HTR-8/SVneo (cell line): Measurements from ENCODE around the gene ERMAP.

Experiments
- DNase-seq: peaks from one replicate; pipeline ENCODE4 v3.0.0; 2011; ENCODE audit warnings: low spot score, mixed read lengths; ENCODE audit not compliant: insufficient read length
- FAIRE-seq: peaks from 2 replicates; lab custom pipeline; 2011; peaks lifted over from hg19 to GRCh38; lab: Jason Lieb, UNC

The ERMAP gene, protein sequence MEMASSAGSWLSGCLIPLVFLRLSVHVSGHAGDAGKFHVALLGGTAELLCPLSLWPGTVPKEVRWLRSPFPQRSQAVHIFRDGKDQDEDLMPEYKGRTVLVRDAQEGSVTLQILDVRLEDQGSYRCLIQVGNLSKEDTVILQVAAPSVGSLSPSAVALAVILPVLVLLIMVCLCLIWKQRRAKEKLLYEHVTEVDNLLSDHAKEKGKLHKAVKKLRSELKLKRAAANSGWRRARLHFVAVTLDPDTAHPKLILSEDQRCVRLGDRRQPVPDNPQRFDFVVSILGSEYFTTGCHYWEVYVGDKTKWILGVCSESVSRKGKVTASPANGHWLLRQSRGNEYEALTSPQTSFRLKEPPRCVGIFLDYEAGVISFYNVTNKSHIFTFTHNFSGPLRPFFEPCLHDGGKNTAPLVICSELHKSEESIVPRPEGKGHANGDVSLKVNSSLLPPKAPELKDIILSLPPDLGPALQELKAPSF

DNA sequence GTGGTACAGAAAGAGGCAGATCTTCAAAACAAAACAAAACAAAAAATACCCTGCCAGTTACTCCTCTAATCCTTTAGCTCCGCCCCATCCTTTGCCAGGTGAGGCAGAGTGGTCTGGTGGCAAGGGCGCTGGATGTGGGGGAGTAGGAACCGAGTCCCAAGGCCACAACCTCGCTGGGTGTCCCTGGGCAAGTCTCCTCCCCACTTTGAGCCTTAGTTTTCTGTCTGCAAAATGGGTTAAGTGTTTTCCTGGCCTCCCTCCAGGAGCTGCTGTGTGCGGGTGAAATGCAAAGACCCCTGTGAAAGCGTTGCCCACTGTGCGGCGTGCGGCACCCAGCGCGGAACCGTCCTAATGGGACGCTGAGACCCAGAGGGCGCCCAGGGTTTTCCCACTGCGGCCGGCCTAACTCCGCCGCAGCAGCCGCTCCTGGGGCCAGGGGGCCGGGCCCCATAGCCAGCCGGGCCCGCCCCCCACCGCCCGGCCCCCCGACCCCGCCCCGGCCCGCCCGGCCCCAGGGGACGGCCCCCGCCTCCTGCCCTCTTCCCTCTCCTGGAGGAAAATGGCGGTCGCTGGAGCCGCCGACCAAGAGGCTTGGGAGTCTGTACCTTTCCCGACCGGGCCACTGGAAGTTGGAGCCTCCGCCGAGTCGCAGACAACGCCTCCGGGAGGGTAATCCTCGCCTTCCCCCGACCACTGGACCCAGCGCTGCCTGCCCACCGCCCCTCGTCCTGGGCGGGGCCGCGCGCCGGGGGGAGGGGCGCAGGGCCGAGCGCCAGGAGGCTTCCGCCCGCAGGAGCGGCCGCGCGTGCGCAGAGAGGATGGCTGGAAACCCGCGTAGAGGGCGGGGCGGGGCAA is at the start of gene ERMAP, which contains the start of gene SVBP:
Gene ERMAP, plus strand, starts transcription at position 538 of the 855 bp plus-strand sequence. CDS start 13,327 bp downstream, outside the sequence.
Gene SVBP, minus strand, starts transcription at position 813 of the 855 bp plus-strand sequence. CDS start 853 bp downstream, outside the sequence.
- FAIRE-seq (no peak), DNase-seq (peak; percentile 84)

DNA sequence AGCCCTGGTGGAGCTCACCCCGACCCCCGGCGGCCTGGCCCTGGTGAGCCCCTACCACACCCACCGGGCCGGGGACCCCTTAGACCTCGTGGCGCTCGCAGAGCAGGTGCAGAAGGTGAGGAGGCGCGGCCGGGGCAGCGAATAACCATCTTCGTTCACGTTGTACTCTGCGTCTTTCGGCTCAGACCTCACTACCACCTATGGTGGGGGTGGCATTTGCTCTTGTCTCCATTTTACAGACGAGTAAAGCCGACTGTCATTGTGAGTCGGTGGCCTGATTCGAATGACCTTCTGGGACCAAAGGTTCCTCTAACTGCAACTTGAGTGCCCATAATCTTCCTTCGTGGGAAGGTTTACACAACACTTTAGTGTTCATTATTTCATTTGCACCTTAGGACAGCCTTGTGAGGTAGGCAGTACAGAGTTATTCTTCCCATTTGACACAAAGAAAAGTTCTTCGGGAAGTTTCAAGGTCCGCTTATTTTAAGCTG is 49.4 kb upstream of the ERMAP start:
- FAIRE-seq = no peak

DNA sequence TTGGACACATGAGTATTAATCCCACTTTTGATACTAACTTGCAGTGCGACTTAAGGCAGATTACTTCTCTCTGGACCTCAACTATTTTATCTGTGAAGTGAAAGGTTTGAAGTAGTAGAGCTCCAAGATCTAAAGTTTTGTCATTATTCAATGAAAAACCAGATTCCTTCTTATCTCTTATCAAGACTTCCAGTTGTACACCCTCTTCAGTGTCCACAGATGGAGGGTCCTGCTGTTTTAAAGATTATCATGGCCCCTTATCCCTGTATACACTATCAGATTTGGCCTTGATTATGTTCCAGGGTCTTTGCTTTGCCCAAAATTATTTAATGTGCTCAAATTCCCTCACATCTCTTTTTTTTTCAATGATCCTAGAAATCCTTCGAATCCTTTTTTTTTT is 48.8 kb upstream of the ERMAP start:
- no peak for FAIRE-seq
- no peak for DNase-seq

More for the DNA sequence above, 49.4 kb upstream of the ERMAP start:
- DNase-seq = no peak

DNA sequence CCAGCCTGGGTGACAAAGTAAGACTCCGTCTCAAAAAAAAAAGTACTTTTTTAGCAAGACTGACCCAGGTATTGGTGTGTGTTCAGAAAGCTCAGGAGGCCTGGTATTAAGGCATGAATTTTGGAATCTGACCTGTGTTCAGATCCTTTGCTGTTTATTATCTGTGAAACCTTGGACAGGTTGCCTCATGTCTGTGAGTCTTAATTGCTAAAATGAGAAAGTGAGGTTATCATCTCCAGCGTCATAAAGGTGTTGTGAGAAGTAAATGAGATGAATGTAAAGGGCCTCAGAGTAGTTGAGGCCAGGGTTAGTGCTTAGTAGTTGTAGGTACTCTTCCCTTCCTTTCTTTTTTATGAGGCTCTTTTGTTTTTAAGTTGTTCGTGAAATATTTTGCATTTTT is 47.1 kb upstream of the ERMAP start:
- DNase-seq = no peak

DNA sequence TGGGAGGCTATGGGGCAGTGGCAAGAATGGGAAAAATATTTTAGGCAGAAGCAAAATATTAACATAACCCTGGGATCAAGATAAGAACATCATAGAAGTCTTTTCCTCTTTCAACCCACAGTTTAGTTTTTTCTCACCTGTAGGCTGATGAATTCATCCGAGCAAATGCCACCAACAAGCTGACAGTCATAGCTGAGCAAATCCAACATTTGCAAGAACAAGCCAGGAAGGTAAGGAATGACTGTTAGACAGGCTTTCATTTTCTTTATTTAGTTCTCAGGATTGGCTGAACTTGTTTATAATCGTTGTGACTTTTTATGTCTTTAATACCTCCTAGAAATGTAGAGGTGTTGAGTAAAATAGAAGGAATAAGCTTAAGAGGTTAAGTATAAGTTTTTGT is 43.5 kb upstream of the ERMAP start:
- FAIRE-seq (no peak), DNase-seq (no peak)

More for the DNA sequence above, 47.1 kb upstream of the ERMAP start:
- no peak for FAIRE-seq

DNA sequence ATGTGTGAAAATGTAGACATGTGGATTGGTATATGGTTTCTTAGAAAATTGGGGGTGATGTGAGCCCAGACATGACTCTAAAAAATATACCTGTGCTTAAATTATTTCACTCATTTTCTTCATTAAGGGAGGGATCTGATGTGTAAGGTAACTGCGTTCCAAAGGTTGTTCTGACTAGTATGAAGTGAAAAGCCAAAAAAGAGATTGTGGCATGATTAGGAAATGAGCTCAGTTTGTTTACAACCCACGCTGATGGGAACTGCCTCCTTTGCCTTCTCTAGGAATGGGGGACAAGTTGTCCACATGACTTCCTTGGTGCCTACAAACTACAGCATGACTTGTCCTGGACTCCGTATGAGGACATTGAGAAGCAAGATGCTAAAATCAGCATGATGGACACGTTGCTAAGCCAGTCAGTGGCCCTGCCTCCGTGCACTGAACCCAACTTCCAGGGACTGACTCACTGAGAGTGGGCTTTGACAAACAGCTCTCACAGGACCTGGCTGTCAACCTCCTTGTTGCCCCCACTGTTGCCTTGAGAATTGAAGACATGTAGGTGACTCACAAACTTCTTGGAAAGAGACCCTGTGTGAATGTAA is 41.9 kb upstream of the ERMAP start:
- DNase-seq (no peak), FAIRE-seq (no peak)

DNA sequence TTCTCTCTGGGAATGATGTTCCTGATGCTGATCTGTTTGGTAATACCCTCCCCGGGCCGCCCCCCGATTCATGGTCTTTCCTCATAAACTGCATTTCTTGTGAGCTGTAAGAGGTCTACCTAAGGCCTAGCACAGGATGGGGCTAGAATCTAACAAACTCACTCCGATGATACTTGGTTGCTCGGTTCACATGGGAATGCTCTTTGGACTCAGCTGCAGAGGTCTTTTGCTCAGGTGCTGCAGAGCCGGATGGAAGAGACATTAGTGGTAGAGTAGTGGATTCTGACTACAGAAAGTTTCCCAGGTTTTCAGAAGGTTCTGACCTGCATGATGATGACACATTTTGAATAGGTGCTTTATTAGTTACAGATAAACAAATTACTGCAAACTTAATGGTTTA is 40.4 kb upstream of the ERMAP start:
- DNase-seq (no peak), FAIRE-seq (no peak)

DNA sequence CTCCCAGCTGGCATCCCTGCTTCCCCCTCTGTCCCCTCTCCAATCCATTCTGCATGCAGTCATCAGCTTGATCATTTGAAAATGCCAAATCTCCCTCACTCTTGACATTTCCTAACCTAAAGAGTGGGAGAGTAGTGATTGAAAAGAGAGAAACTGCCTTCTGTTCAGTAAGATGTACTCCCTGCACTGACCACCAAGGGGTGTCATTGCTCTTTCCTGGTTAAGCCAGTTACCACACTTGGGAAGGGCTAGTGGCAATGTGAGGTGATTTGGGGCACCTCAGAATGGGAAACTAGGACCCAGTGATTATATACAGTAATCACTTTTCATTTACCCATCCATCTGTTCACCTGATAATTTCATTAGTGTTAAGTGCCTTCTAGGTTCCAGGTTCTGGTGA is 39.1 kb upstream of the ERMAP start:
- DNase-seq = peak; percentile 57
- FAIRE-seq = no peak

DNA sequence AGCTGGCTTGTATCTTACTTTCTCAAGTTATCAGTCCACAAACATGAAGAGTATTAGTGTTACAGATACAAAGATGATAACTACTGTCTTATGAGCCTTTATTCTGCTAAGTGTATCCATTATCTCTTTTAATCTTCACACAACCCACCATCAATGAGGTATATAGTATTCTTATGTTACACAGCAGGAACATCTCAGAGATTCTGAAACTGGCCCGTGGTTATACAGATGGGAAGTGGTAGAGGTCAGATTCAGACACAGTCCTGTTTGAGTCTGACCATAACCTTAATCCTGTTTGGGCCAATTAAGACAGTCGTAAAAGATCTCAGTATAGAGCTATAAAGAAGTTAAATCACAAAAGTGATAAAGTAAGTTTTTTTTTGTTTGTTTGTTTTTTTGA is 37.2 kb upstream of the ERMAP start:
- DNase-seq (no peak), FAIRE-seq (no peak)

DNA sequence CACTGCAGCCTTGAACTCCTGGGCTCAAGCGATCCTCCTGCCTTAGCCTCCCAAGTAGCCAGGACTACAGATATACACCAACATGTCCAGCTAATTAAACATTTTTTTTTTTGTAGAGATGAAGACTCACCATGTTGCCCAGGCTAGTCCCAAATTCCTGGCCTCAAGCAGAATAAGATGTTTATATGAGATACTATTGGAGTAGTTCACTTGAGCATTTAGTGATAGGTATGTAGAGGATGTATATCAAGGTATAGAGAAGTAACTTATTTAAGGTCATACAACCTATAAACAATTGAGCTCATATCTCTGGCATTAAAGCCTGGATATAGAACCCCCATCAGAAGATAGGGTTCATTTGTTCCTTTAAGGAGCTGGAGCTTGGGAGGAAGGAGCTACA is 36.7 kb upstream of the ERMAP start:
- no peak for DNase-seq

DNA sequence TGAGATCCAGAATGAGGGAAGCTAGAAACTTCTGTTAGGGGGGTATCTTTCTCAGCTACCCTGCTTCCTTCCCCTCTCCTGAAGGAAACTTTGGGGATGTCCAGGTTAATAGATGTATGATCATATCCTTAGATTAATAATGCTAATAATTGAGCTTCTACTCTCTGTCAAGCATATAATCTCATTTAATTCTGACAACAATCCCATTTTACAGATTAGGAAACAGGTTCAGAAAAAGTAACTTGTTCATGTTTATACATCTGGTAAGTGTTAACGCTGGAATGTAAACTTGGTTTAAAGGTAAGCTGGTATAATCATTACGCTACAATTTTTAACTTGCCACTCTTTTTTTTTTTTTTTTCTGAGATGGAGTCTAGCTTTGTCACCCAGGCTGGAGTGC is 33.8 kb upstream of the ERMAP start:
- FAIRE-seq (no peak), DNase-seq (no peak)

More for the DNA sequence above, 36.7 kb upstream of the ERMAP start:
- FAIRE-seq = no peak

DNA sequence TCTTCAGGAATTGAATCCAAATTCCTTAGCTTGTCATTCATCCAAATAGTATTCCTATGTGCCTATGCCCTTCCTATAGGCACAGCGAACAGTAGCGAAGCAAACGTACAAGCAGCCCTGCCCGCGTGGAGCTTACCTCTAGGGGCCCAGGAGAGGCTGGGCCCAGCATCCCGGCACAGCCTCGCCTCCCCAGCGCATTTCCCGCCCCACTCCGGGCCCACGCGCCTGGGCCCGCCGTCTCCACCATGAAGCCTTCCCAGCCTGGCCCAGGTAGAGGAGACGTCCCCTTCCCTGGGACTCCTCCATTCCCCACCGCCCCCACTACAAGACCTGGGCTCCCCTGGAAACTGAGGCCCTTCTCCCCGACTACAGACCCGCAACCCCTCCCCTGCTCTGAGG is 32.4 kb upstream of the ERMAP start:
- DNase-seq (no peak), FAIRE-seq (no peak)

DNA sequence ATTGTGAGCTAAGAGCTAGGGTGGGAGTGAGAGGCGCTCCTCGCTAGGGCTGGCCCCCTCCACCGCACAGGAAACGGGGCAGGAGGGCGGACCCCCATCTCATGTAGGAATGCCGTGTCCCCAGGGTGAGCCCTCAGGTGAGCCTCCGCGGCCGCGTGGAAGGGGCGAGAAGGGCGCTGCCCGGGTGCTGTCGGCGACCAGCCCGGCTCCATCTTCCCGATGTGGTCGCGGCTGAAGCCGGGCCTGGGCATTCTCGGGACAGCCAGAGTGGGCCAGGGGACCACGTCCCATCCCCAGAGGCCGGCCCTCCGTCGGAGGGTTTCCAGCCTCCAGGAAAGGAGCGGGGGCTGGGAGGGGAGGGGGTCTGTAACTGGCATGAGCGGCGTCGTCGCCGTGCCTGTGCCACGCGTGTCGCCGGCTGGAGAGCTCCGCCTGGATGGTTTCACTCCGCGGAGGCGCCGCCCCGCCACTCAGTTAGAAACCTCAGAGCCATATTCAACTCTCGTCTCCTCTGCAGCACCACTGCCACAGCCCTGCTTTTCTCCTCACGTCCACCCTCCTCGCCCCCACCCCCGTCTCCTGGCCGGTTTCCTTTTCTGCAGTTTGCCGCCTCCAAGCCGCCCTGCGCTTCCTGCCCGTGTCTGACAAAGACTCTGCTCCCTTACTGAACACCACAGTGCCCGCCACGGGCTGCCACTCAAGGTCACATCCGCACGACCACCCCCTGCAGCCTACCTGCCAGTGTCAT is 31.8 kb upstream of the ERMAP start, which contains the start of gene TMEM269:
Gene TMEM269, plus strand, starts transcription at position 46 of the 748 bp plus-strand sequence. CDS start 4,903 bp downstream, outside the sequence.
- DNase-seq = no peak
- no peak for FAIRE-seq

DNA sequence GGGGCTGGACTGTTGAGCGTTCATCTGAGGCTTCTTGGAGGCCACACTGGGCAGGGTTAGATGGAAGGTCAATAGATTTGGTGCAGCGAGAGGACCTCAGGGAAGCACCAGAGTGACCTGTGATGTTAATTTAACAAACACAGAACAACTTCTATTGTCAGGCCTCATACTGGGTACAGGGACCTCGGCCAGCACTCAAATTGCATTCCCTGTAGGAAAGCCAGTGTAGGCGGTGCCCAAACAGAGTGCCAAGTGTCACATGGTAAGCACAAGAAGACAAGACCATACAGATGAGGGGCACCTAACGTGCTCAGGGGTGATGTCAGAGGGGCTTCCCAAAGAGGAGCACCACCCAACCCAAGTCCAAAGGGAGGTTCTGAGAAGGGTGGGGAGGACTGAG is 30.8 kb upstream of the ERMAP start:
- no peak for DNase-seq
- no peak for FAIRE-seq

DNA sequence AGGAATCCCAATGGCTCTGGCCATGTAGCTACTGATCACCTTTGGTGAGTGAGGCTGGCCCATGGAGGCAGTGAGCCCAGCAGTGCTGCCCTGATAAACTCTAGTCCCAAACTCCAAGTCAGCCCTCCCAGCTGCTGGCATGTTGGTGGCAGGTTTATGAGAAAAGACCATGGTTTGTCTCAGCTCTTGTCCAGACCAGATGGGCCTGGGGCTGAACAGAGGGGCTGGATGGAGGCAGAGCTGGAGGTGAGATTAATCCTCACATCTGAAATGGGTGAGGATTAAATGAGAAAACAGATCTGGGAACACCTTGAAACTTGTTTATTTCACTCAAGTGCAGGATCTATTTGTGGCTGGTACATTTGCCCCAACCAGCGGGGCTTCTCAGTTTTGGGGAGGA is 28.9 kb upstream of the ERMAP start:
- DNase-seq (no peak), FAIRE-seq (no peak)

DNA sequence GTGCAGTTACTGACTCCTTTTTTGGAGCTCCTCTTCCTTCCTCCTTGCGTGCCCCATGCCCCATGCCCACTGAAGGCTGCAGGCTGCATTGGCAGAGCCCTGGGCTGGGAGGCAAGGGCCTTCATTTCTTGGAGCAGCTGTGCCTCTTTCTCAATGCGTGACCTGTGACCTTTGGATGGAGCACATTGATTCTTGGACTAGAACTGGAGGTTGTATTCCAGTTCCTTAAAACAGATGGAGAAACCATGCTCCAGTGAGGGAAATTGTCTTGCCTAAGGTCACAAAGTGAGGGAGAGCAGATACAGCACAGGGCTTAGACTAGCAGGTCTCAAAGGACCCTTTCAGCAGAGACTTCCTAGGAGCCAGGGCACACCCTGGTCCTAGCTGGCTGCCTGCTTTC is 23.1 kb upstream of the ERMAP start:
- no peak for FAIRE-seq
- no peak for DNase-seq

DNA sequence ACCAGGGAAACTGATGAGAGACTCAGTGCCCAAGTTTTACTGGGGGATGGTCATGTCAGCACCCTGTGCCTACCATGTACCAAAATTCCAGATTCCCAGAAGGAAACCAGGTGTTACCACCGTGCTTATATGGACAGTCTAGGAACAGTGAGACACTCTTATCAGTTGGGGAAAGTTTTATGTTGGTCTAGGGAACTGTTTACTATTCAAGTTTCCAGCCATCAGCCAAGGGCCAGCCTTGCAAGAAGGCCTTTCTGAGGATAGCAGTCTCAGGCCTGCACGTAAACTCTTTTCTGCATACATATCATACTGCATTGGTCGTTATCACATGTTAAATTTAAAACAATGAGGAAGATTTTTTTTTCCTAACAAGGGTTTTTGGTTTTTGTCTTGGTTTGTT is 19.5 kb upstream of the ERMAP start:
- FAIRE-seq (no peak), DNase-seq (no peak)

DNA sequence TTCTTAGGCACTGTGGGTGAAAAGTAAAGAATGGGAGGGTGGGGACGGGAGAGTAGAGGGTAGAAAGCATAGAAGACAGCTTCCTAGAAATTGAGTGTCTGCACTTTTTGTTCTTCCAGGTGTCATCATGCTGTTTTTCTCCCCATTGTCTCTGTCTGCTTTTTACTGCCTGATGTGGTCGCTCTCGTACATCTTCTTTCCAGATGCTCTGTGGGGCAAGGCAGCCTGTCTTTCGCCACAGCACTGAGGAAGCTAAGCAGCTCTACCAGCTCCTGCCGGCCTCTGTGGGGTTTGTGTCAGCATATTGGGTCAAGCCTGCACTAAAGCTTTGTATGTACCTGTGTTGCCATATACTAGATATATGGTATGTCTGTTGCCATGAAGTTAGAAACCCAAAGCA is 18.9 kb upstream of the ERMAP start:
- DNase-seq = no peak
- no peak for FAIRE-seq

DNA sequence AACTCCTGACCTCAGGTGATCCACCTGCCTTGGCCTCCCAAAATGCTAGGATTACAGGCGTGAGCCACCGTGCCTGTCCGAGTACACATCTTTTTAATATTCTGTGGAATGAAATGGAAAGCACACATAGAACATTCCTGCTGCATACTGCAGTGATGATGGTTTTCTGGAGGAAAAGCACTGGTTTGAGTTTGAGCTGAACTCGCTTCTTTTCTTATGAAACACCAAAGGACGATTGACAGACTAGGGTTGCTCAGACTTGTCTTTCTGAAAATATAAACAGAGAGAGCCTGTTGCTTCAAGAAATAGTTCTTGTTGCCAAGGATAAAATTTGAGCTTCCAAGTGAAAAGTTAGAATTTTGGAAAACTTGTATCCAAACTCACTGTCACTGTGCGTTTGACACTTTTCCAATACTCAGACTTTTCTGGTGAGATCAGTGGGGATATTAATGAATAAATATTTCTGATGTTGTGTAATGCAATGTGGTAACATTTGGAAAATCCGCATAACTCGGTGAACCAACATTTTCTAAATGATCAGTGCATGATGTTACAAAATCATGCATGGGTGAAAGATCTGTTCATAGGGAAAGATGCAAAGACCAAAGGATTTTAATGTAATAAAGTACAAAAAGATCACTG is 15.0 kb upstream of the ERMAP start:
- FAIRE-seq = no peak
- DNase-seq = no peak
